NCI-H2227 (cell line): Measurements from ENCODE around the gene LRRN1.

Experiments used
- DNase-seq: peaks from one replicate; lab custom pipeline; 2025; ENCODE audit not compliant: unreplicated experiment; lab: John Stamatoyannopoulos, UW

Gene LRRN1

GRCh38 chr3:3799173-3800079 is at the start of gene LRRN1:
Gene LRRN1, plus strand, starts transcription at chr3:3799431. Its CDS starts 45,211 bp downstream, at chr3:3844642.
- DNase-seq = peak; percentile 78

GRCh38 chr3:3753416-3753815 is 45.8 kb upstream of the LRRN1 start:
- DNase-seq = no peak

DNA sequence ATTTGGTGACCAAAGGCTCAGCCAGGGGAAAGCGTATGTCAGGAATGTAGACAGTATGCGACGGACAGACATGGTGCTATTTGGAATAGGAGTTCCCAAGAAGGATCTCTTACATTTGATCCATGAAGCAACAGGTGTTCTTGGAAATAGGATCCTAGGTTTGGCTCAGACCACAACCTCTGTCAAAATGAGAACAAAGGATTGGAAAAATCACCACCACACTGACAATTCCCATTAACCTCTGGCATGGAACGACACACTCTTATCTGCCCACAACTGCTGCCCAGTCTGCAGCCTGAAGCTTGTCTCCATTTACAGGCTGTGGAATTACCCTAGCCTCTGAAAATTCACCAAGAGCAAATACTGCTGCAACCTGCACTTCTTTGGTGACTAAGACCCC is 33.6 kb upstream of the LRRN1 start:
- no peak for DNase-seq

DNA sequence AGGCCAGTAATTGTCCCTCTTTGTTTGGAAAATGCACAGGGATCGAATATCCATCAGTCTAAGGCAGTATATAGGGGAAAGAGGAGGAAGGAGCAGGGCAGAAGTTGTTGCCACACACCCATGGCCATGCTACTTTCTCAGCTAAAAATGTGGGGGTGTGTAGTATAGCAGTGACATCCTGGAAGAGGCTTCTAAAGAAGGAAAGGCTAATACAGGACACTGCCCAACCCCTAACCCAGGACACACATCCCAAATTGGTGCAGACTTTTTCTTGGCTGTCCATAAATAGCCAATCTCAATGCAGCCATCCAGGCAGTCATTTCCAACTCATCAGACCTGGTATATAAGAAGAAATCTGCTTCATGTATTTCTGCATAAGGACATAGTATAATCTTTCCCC is 33.1 kb upstream of the LRRN1 start:
- DNase-seq = no peak

GRCh38 chr3:3771094-3771493 is 28.1 kb upstream of the LRRN1 start:
- DNase-seq = no peak

GRCh38 chr3:3771567-3771966 is 27.7 kb upstream of the LRRN1 start:
- no peak for DNase-seq

GRCh38 chr3:3772338-3772737 is 26.9 kb upstream of the LRRN1 start:
- DNase-seq = no peak

GRCh38 chr3:3772920-3773319 is 26.3 kb upstream of the LRRN1 start:
- no peak for DNase-seq

- DNase-seq = no peak
Measured at GRCh38 chr3:3776607-3777006, 22.6 kb upstream of the LRRN1 start.

DNA sequence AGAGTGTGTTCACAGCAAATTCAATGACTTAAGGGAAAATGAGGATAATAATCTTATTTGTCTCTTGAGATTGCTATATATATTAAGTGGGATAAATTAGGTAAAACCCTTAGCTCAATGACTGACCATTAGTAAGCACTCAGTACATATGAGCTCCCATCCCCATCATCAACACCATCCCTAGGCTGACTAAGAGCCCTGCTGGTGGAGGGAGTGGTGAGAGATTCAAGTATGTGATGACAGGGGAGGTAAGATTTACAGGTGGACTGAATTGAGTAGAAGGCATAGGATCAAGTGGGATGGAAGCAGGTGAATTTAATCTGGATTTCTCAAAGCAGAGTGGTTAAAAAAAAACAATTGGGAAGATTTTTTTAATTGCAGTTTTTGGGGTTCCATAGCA is 21.0 kb upstream of the LRRN1 start:
- DNase-seq = no peak

GRCh38 chr3:3778641-3779270 is 20.5 kb upstream of the LRRN1 start:
- DNase-seq = no peak

DNA sequence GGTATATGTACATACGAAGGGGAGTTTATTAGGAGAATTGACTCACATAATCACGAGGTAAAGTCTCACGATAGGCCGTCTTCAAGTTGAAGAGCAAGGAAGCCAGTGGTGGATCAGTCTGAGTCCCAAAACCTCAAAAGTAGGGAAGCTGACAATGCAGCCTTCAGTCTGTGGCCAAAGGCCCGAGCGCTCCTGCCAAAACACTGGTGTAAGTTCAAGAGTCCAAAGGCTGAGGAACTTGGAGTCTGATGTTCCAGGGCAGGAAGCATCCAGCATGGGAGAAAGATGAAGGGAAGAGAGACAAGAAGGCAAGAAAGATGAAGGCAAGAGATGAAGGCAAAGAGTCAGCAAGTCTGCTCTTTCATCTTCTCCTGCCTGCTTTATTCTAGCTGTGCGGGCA is 16.8 kb upstream of the LRRN1 start:
- DNase-seq = no peak

- no peak for DNase-seq
Measured at GRCh38 chr3:3783210-3783609, 16.0 kb upstream of the LRRN1 start.

GRCh38 chr3:3783696-3784095 is 15.5 kb upstream of the LRRN1 start:
- DNase-seq = no peak

DNA sequence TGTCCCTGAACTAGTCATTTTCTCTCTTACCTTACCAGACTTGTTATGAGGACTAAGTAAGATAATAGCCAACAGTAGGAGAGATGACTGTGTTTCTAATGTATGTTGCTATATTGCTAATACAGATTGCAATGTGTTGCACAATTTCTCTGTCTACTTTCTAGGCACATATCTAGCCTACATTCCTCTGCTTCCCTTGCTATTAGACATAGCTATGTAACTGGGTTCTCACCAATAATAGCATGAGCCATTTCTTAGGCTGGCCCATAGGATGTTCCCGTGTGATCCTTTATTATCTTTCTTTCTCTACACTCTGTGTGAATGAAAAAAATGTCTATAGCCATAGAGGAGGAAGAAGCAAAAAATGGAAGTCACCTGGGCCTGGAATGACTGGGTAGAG is 6.8 kb upstream of the LRRN1 start:
- DNase-seq = no peak

- DNase-seq = peak; percentile 36
Measured at GRCh38 chr3:3798631-3799113, 559 bp upstream of the LRRN1 start.

DNA sequence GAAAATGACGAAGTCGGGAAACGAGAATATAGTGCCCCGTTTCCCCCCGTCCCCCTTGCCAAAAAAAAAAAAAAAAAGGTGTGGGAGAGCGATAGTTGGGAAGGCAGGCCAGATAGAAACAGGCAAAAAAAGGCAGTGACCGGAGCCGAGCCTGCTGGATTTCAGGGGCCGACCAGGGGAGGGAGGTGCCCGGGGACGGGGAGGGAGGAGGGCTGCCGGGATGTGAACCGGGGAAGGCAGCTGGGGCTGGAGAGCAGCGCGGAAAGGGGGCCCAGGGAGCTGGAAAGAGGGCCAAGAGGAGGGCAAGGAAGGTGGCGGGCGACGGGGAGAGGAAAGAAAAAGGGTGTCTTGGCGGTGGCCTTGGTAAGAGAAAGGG is 837 bp downstream of the LRRN1 start:
- DNase-seq = no peak

DNA sequence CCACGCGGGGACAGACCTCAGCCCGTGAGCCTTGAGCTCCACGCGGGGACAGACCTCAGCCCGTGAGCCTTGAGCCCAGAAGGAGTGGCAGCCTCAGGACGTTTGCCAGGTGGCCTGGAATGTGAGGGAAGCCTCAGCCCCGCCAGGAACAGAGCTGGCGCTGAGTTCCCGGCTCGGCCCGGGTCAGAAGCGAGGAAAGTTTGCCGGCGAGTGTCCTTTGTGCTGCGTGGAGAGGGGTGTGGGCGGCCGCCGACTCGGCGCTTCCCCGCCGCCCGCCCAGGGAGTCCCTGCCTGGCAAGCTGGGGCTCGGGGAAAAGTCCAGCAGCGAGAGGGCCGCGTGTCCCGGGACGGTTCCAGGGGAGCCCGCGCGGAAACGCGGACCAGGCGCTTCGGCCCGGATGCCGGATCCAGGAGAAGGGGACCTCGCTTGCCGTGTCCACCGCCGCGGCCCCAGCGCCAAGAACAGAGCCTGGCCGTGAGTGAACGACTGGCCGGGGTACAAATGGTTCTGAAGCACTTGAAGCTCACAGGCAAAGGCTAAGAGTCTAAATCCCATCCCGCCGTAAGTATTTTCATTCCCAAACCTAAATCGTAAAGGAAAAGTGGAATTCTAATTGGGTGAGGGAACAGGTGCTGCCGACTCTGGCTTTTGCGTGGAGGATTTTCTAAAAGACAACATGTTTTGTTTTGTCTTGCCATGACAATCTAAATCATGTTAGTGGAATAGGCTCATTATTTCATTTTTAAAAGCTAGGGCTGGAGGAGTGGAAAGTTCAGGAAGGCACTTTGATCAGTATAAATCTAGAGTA is 1.7 kb downstream of the LRRN1 start:
- DNase-seq = no peak

GRCh38 chr3:3801494-3801841 is 2.2 kb downstream of the LRRN1 start:
- no peak for DNase-seq

DNA sequence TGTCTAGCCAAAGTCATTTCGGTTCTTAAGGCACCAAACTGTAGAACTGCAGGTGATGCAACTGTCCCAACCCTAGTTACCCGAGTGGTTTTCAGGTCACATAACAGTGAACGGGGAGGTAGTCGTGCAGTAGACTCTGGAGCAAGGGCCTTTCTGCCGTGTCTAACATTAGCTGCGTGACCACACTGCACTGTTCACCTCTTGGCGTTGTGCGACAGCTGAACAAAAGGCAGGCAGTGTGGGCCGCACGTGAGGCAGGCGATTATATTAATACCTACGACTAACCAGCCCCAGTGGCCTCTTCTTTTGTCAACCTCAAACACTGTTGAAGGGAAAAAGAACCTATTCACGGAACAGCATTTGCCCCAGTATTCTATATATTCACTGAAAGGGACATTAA is 2.8 kb downstream of the LRRN1 start:
- DNase-seq = no peak

GRCh38 chr3:3804560-3804959 is 5.3 kb downstream of the LRRN1 start:
- no peak for DNase-seq

- no peak for DNase-seq
Measured at GRCh38 chr3:3806092-3806491, 6.9 kb downstream of the LRRN1 start.
